ENCODE results near the gene SLC9A4. TPM values are rescaled to one million over a fixed set of nuclear protein-coding genes. Genes with fewer than 3 reads are reported as not detected.

SLC9A4 gene, protein sequence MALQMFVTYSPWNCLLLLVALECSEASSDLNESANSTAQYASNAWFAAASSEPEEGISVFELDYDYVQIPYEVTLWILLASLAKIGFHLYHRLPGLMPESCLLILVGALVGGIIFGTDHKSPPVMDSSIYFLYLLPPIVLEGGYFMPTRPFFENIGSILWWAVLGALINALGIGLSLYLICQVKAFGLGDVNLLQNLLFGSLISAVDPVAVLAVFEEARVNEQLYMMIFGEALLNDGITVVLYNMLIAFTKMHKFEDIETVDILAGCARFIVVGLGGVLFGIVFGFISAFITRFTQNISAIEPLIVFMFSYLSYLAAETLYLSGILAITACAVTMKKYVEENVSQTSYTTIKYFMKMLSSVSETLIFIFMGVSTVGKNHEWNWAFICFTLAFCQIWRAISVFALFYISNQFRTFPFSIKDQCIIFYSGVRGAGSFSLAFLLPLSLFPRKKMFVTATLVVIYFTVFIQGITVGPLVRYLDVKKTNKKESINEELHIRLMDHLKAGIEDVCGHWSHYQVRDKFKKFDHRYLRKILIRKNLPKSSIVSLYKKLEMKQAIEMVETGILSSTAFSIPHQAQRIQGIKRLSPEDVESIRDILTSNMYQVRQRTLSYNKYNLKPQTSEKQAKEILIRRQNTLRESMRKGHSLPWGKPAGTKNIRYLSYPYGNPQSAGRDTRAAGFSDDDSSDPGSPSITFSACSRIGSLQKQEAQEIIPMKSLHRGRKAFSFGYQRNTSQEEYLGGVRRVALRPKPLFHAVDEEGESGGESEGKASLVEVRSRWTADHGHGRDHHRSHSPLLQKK
- polyA plus RNA-seq (ENCODE audit: insufficient read length), result 7.0 TPM
- long read RNA-seq, donor 1, result 0 reads
- long read RNA-seq, donor 2, full-length matches to known transcripts, result 1 of 1 reads
- long read RNA-seq, donor 2, partial matches to known transcripts, result 0 of 1 reads
- long read RNA-seq, donor 2, other reads (novel, unspliced or antisense), result 0 of 1 reads
- long read RNA-seq, donor 3, result 0 reads
- long read RNA-seq, donor 4, result 0 reads
- long read RNA-seq, donor 5, full-length matches to known transcripts, result 2 of 2 reads
- long read RNA-seq, donor 5, partial matches to known transcripts, result 0 of 2 reads
- long read RNA-seq, donor 5, other reads (novel, unspliced or antisense), result 0 of 2 reads
- long read RNA-seq, donor 6, full-length matches to known transcripts, result 1 of 1 reads
- long read RNA-seq, donor 6, partial matches to known transcripts, result 0 of 1 reads
- long read RNA-seq, donor 6, other reads (novel, unspliced or antisense), result 0 of 1 reads
- long read RNA-seq, donor 7, full-length matches to known transcripts, result 1 of 1 reads
- long read RNA-seq, donor 7, partial matches to known transcripts, result 0 of 1 reads
- long read RNA-seq, donor 7, other reads (novel, unspliced or antisense), result 0 of 1 reads
- long read RNA-seq, donor 8, result 0 reads

- DNase-seq, result peak; percentile 40
Observed at GRCh38 chr2:102473020-102473419, at the start of gene SLC9A4. Gene SLC9A4, plus strand, starts transcription at chr2:102473226. Its CDS starts 534 bp downstream, at chr2:102473760.

GRCh38 chr2:102423368-102423767, 49.7 kb upstream of the SLC9A4 start:
- no peak for DNase-seq

DNA sequence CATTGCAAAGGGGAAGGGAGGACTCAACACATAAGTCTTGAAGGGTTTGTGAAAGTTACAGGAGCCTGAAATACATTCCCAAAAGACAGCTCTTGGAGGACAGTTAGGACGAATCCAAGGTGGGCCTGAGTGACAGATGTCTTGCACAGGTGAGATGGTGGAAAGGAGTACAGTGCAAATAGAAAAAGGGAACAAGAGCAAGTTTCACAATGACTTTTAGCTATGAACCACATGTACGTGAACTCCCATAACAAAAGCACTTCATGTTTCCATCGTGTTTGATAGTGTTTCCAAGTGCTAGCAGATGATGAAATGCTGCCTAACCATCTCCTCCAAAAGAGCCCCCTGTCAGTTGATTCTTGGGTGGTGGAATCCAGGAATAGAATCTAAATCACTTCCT, 48.3 kb upstream of the SLC9A4 start:
- DNase-seq, result no peak

GRCh38 chr2:102425441-102426132, 47.4 kb upstream of the SLC9A4 start:
- DNase-seq, result no peak

DNA sequence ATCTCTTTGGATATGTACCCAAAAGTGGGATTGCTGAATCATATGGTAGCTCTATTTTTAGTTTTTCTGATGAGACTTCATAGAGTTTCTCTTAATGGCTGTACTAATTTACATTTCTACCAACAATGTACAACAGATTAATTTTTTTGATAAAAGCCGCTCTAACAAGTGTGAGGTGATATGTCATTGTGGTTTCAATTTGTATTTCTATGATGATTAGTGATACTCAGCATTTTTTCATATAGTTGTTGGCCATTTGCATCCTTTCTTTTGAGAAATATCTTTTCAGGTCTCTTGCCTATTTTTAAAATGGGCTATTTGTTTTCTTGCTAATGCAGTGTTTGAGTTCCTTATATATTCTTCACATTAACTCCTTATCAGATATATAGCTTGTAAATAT, 45.8 kb upstream of the SLC9A4 start:
- DNase-seq, result no peak

- no peak for DNase-seq
Observed at GRCh38 chr2:102428573-102428972, 44.5 kb upstream of the SLC9A4 start.

GRCh38 chr2:102432386-102432785, 40.6 kb upstream of the SLC9A4 start:
- DNase-seq, result no peak

DNA sequence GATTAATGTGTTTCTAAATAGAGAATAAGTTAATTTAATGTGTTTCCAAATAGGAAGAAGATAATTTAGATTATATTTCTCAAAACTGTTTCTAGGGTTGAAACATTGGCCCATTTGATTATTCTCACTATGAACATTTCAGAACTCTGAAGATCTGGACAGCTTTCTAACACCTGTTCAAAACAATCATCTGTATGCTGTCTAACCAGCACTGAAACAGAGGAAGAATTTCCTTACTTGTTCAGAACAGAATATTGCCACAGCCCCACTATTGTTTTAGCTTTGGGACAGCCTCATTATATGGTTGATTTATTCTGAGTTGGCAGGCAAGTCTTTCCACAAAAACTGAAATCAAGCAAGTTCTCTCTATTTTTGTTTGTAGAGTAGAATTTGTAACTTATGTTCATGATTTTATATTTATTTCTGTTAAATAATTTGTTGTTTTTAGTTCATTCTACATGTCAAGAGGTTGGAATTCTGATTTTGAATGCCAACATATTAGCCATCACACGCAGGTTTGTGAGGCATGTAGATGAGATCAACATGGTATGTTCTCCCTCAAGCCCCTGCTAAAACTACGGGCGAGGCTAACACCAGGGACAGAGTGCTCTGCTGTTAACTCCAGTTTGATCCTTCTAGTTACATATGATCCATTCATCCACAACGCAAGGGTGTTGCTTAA, 38.9 kb upstream of the SLC9A4 start:
- no peak for DNase-seq

- DNase-seq, result no peak
Observed at GRCh38 chr2:102434655-102435381, 38.2 kb upstream of the SLC9A4 start.

GRCh38 chr2:102435741-102436140, 37.3 kb upstream of the SLC9A4 start:
- no peak for DNase-seq

- DNase-seq, result no peak
Observed at GRCh38 chr2:102436323-102436722, 36.7 kb upstream of the SLC9A4 start.

- DNase-seq, result no peak
Observed at GRCh38 chr2:102437122-102437521, 35.9 kb upstream of the SLC9A4 start.

GRCh38 chr2:102438111-102438510, 34.9 kb upstream of the SLC9A4 start:
- no peak for DNase-seq

- no peak for DNase-seq
Observed at GRCh38 chr2:102438578-102438977, 34.4 kb upstream of the SLC9A4 start.

DNA sequence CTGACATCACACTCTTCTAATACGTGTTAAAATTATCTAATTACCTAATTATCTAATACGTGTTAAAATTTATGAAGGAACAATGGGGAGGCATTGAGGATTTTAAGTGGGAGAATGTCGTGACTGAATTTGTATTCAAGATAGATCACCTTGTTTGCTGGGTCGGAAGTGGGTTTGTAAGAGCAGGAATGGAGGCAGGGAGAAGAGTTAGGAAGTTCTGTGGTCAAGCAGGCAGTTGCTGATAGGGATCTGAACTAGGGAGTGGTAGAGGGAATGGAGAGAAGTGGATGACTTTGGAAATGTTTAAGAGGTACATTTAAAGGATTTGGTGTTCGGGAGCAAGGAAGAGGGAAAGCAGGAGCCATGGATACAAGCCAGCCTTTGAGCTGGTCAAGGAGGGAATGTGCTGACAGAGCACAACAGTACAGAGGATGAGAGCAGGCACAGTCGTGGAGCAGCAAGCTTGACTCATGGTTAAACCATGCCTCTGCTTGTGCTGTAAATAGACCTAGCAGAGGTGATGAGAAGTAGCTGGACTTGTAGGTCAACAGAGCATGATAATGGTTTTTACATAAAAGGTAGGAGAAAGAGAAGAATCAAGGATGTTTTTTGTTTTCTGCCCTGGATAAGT, 33.8 kb upstream of the SLC9A4 start:
- no peak for DNase-seq

GRCh38 chr2:102442967-102443828, 29.8 kb upstream of the SLC9A4 start:
- peak; percentile 37 for DNase-seq

GRCh38 chr2:102444233-102444632, 28.8 kb upstream of the SLC9A4 start:
- no peak for DNase-seq

GRCh38 chr2:102446936-102447335, 26.1 kb upstream of the SLC9A4 start:
- DNase-seq, result no peak

Measured in left kidney (tissue), 8 donors.